ENCODE data around the gene CRIM1.

The CRIM1 gene

DNA sequence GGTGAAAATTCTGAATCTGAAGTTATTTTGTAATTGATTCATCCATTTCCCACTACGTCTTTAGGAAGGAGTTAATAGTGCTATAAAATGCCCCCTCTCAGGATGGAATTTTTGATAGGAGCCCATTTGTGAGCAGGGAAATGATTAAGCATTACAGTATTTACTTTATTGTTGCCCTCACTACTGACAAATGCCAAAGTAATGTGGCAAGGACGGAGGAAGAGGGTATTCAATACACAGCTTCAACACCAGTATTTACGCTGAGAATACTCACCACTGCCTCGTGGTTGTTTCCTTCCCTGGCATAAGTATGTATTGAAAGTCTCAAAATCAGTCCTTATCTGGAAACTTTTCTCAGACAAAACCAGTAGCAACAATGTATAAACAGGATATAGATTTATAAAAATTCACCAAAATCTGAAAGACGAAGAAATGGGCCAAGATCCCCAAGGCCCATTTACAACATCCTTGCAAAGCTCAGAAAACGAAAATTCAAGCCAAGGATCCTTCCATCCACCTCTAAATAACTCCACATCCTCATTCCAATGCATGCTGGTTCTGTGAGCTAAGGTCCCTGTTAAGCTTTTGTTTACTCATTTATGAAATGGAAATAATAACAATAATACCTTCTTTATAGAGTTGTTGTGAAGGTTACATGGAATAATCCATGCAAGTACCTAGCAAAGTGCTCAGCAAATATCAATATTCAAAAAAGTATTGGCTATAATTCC, 213.1 kb downstream of the CRIM1 start:
- Histone ChIP-seq H3K27me3 (ENCODE audit: insufficient read depth, low read length) (no peaks in the 10 kb centered on the region), H3K9me3 (ENCODE audit: low read length) (no peaks in the 10 kb centered on the region), H3K36me3 (ENCODE audit: insufficient read depth, low read length) (peaks cover 31% of the 10 kb centered on the region), H3K4me3 (ENCODE audit: low read length) (no peak overlapping the region), H2AFZ (ENCODE audit: low read depth, low read length) (no peak overlapping the region), H3K4me1 (ENCODE audit: insufficient read depth, low read length) (peaks cover 12% of the 10 kb centered on the region)

DNA sequence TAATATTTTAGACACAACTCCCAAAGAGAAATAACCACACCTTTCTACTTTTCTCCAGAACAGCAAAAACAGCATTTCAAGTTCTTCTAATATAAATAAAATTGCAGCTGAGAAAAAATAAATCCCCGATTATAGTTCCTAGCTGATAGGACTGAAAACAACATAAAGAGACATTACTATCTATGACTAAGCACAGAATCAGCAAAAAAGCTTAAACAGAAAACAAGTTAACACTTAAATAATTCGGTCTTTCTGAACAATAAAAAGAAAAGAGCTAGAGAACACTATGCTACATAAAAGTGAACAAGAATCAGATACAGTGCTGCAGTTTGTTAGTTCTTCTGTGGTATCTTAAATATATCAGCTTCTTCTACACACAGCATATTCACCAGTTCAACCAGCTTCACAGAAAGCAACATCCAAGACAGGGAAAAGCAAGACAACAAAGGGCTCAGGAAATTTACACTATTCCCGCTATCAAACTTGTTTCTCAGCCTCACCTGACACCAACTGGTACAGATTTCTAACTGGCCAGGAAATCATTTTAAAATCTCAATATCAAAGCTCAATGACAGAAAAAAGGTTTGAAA, 213.8 kb downstream of the CRIM1 start:
- H3K9me3 ChIP-seq (ENCODE audit: low read length): no peaks in the 10 kb centered on the region
- no peaks in the 10 kb centered on the region for H3K27me3 ChIP-seq (ENCODE audit: insufficient read depth, low read length)
- peaks cover 12% of the 10 kb centered on the region for H3K4me1 ChIP-seq (ENCODE audit: insufficient read depth, low read length)
- peaks cover 29% of the 10 kb centered on the region for H3K36me3 ChIP-seq (ENCODE audit: insufficient read depth, low read length)
- H2AFZ ChIP-seq (ENCODE audit: low read depth, low read length): no peak overlapping the region
- no peak overlapping the region for H3K4me3 ChIP-seq (ENCODE audit: low read length)

DNA sequence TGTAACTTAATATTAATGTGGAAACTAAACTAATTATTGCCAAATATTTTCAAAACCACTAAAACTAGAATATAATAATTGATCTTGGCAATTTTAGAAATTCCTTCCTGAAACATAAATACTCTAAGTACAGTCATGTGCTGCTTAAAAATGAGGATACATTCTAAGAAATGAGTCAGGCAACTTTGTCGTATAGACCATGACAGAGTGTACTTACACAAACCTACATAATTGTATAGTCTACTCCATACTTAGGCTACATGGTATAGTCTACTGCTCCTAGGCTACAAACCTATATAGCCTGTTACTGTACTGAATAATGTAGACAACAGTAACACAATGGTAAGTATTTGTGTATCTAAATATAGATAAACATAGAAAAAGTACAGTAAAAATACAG, 214.8 kb downstream of the CRIM1 start:
- Histone ChIP-seq H3K36me3 (ENCODE audit: insufficient read depth, low read length) (peaks cover 28% of the 10 kb centered on the region), H3K4me1 (ENCODE audit: insufficient read depth, low read length) (peaks cover 12% of the 10 kb centered on the region), H2AFZ (ENCODE audit: low read depth, low read length) (no peak overlapping the region), H3K4me3 (ENCODE audit: low read length) (no peak overlapping the region), H3K9me3 (ENCODE audit: low read length) (no peaks in the 10 kb centered on the region), H3K27me3 (ENCODE audit: insufficient read depth, low read length) (no peaks in the 10 kb centered on the region)

DNA sequence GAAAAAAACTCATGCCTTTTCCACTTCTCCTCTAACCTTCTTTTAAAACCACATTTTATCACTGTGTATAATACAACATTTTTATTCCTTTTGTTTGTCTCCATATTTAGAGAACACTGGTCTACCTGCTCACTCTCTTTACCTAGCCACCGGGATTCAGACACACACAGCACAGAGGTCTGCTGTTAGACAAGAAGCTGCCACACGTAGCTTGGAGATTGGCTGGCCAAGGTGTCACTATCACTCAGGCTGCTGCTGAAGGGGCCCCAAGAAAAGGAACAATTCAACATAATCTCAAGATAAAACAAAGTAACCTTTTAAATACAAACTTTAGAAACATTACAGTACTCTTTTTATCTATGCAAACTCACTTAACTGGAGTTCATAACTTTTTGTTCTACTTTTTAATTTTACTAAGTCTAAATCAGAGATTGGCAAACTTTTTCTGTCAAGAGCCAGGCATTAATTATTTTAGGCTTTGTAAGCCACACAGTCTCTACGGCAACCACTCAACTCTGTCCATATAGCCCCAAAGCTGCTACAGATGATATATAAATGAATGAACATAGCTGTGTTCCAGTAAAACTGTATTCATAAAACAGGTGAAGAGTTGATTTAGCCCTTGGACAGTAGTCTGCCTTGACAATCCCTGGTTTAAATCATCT, 216.6 kb downstream of the CRIM1 start:
- H3K9me3 ChIP-seq (ENCODE audit: low read length): no peaks in the 10 kb centered on the region
- H3K4me1 ChIP-seq (ENCODE audit: insufficient read depth, low read length): peaks cover 12% of the 10 kb centered on the region
- no peak overlapping the region for H3K4me3 ChIP-seq (ENCODE audit: low read length)
- peaks cover 27% of the 10 kb centered on the region for H3K36me3 ChIP-seq (ENCODE audit: insufficient read depth, low read length)
- H3K27me3 ChIP-seq (ENCODE audit: insufficient read depth, low read length): no peaks in the 10 kb centered on the region
- H2AFZ ChIP-seq (ENCODE audit: low read depth, low read length): no peak overlapping the region

- Histone ChIP-seq H3K4me3 (ENCODE audit: low read length) (no peak overlapping the region), H3K36me3 (ENCODE audit: insufficient read depth, low read length) (peaks cover 30% of the 10 kb centered on the region), H3K4me1 (ENCODE audit: insufficient read depth, low read length) (peaks cover 12% of the 10 kb centered on the region), H3K27me3 (ENCODE audit: insufficient read depth, low read length) (no peaks in the 10 kb centered on the region), H2AFZ (ENCODE audit: low read depth, low read length) (no peak overlapping the region), H3K9me3 (ENCODE audit: low read length) (no peaks in the 10 kb centered on the region)
Observed at GRCh38 chr2:36572719-36573059, 217.1 kb downstream of the CRIM1 start.

GRCh38 chr2:36573165-36573564, 217.6 kb downstream of the CRIM1 start:
- no peaks in the 10 kb centered on the region for H3K27me3 ChIP-seq (ENCODE audit: insufficient read depth, low read length)
- H3K36me3 ChIP-seq (ENCODE audit: insufficient read depth, low read length): peaks cover 34% of the 10 kb centered on the region
- H2AFZ ChIP-seq (ENCODE audit: low read depth, low read length): no peak overlapping the region
- no peaks in the 10 kb centered on the region for H3K9me3 ChIP-seq (ENCODE audit: low read length)
- H3K4me1 ChIP-seq (ENCODE audit: insufficient read depth, low read length): peaks cover 12% of the 10 kb centered on the region
- no peak overlapping the region for H3K4me3 ChIP-seq (ENCODE audit: low read length)

- no peaks in the 10 kb centered on the region for H3K27me3 ChIP-seq (ENCODE audit: insufficient read depth, low read length)
- H3K36me3 ChIP-seq (ENCODE audit: insufficient read depth, low read length): peaks cover 44% of the 10 kb centered on the region
- no peaks in the 10 kb centered on the region for H3K9me3 ChIP-seq (ENCODE audit: low read length)
- no peak overlapping the region for H2AFZ ChIP-seq (ENCODE audit: low read depth, low read length)
- H3K4me1 ChIP-seq (ENCODE audit: insufficient read depth, low read length): peaks cover 12% of the 10 kb centered on the region
- H3K4me3 ChIP-seq (ENCODE audit: low read length): no peak overlapping the region
Observed at GRCh38 chr2:36574560-36574959, 219.0 kb downstream of the CRIM1 start.

DNA sequence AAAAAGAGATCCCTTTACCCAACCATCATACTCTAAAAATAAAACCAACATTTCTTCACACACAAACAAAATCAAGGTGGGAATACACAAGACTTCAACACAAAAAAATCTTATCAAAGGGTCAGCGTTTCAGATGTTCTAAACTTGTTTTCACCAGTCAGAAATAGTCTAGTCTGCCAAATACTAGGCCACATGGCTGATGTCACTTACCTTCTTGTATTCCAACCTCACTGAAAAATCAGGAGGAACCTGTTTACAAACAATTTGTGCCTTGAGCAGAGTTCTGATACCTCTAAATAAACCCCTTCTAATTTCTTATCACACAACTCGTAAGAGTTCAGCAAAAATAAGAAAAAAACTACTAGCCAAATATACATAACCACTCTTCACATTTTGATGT, 222.3 kb downstream of the CRIM1 start:
- no peaks in the 10 kb centered on the region for H3K27me3 ChIP-seq (ENCODE audit: insufficient read depth, low read length)
- H3K9me3 ChIP-seq (ENCODE audit: low read length): no peaks in the 10 kb centered on the region
- peaks cover 7% of the 10 kb centered on the region for H3K4me1 ChIP-seq (ENCODE audit: insufficient read depth, low read length)
- H2AFZ ChIP-seq (ENCODE audit: low read depth, low read length): no peak overlapping the region
- no peak overlapping the region for H3K4me3 ChIP-seq (ENCODE audit: low read length)
- H3K36me3 ChIP-seq (ENCODE audit: insufficient read depth, low read length): peaks cover 71% of the 10 kb centered on the region

DNA sequence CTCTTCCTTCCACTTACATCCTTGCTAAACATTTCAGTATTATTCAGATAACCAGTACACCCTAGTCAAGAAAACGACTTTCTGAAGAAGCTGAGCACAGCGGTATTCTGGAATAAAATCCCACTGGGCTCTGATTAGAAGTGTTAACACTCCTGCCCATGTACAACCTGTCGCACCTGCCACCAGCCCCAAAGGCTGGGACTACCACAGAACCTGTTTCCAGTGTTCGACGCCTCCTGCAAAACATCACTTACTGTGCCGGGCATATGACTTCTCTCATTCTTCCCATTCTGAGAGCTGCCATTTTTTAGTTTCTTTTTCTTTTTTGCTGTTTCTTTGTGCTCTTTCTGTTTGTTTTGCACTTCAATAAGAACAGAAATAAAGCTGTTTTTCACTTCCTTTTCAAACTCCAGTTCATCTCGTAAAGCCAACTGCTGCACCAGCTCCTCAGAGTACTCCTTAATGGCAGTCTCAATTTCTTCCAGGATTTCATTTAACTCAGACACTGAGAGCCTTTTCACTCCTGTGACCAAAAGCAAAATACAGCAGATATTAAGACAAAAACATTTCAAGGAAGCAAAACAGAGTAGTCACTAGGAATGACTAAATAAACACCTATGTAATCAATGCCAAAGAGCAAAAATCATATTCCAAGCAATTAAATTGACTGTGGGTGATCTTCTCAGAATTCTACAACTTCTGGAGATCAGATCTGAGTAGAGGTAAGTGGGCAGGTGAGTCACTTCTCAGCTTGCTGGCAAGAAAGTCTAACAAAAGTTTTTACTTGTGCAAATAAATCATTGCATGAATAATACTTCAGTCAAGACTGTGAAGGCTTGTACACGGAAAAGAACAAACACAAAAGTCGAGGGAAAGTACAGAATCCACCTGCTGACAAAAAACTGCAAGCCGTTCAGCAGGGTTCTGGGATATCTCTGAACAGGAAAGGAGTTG, 223.0 kb downstream of the CRIM1 start:
- Histone ChIP-seq H3K4me3 (ENCODE audit: low read length) (no peak overlapping the region), H3K4me1 (ENCODE audit: insufficient read depth, low read length) (peaks cover 5% of the 10 kb centered on the region), H3K36me3 (ENCODE audit: insufficient read depth, low read length) (peaks cover 73% of the 10 kb centered on the region), H2AFZ (ENCODE audit: low read depth, low read length) (no peak overlapping the region), H3K9me3 (ENCODE audit: low read length) (no peaks in the 10 kb centered on the region), H3K27me3 (ENCODE audit: insufficient read depth, low read length) (no peaks in the 10 kb centered on the region)

DNA sequence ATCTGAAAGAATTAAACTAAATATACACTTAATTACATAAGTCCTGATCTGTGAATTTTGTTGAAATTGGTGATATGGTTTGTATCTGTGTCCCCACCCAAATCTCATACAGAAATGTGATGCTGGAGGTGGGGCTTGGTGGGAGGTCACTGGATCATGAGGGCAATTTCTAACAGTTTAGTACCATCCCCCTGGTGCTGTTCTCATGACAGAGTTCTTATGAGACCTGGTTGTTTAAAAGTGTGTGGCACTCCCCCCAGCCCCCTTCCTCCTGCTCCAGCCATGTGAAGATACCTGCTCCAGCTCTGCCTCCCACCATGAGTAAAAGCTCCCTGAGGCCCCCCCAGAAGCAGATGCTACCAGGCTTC, 223.7 kb downstream of the CRIM1 start:
- Histone ChIP-seq H3K4me1 (ENCODE audit: insufficient read depth, low read length) (peaks cover 5% of the 10 kb centered on the region), H3K36me3 (ENCODE audit: insufficient read depth, low read length) (peaks cover 77% of the 10 kb centered on the region), H3K4me3 (ENCODE audit: low read length) (no peak overlapping the region), H3K27me3 (ENCODE audit: insufficient read depth, low read length) (no peaks in the 10 kb centered on the region), H2AFZ (ENCODE audit: low read depth, low read length) (no peak overlapping the region), H3K9me3 (ENCODE audit: low read length) (no peaks in the 10 kb centered on the region)

GRCh38 chr2:36582538-36582937, 227.0 kb downstream of the CRIM1 start:
- H3K27me3 ChIP-seq (ENCODE audit: insufficient read depth, low read length): no peaks in the 10 kb centered on the region
- H3K36me3 ChIP-seq (ENCODE audit: insufficient read depth, low read length): peaks cover 89% of the 10 kb centered on the region
- H3K9me3 ChIP-seq (ENCODE audit: low read length): no peaks in the 10 kb centered on the region
- no peak overlapping the region for H2AFZ ChIP-seq (ENCODE audit: low read depth, low read length)
- no peak overlapping the region for H3K4me3 ChIP-seq (ENCODE audit: low read length)
- H3K4me1 ChIP-seq (ENCODE audit: insufficient read depth, low read length): peaks cover 5% of the 10 kb centered on the region

DNA sequence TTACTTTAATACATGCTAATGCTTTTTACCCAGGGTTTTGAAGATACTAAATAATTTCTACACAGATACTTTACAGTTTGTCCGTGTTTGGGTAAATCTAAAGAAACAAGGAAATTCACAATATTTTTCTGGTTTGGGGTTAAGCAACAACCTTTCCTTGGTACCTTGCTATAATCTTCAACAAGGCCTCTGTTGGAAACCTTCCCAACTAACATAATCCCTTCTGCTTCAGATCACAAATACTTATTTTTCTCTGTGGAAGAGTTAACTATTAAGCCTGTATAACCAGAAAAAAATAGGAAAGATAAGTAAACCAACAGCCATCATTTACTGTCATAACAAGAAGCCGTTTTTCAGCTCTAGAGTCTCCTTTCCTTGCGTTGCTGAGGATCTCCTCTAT, 227.4 kb downstream of the CRIM1 start:
- no peak overlapping the region for H3K4me3 ChIP-seq (ENCODE audit: low read length)
- H3K27me3 ChIP-seq (ENCODE audit: insufficient read depth, low read length): no peaks in the 10 kb centered on the region
- peaks cover 5% of the 10 kb centered on the region for H3K4me1 ChIP-seq (ENCODE audit: insufficient read depth, low read length)
- no peaks in the 10 kb centered on the region for H3K9me3 ChIP-seq (ENCODE audit: low read length)
- H3K36me3 ChIP-seq (ENCODE audit: insufficient read depth, low read length): peaks cover 88% of the 10 kb centered on the region
- no peak overlapping the region for H2AFZ ChIP-seq (ENCODE audit: low read depth, low read length)
